Stimulated activated CD8-positive, alpha-beta memory T cell treated with anti-CD3 and anti-CD28 coated beads, Interleukin-7, amount 100 ng/mL, for 1 hour (primary cell): Measurements from ENCODE around the gene HOXA13.
A peak's percentile ranks its signal among the peaks of the same experiment; 100 is the strongest.

Source experiments
- DNase-seq, 2 donors: peaks; one replicate each; pipeline ENCODE4 v3.0.0-alpha.2; 2020; ENCODE audit warnings: low read depth in 2 of 2

The HOXA13 gene

GRCh38 chr7:27207348-27207985 is 7.6 kb upstream of the HOXA13 start:
- no peak for DNase-seq

- DNase-seq, result no peak
Observed at GRCh38 chr7:27205325-27206280, 5.7 kb upstream of the HOXA13 start.

- no peak for DNase-seq
Observed at GRCh38 chr7:27204851-27205322, 5.0 kb upstream of the HOXA13 start.

GRCh38 chr7:27203964-27204594 is 4.2 kb upstream of the HOXA13 start:
- DNase-seq, result no peak

- DNase-seq, result no peak
Observed at GRCh38 chr7:27203365-27203953, 3.6 kb upstream of the HOXA13 start.

GRCh38 chr7:27202862-27203134 is 2.9 kb upstream of the HOXA13 start:
- DNase-seq, result no peak

GRCh38 chr7:27202018-27202861 is 2.3 kb upstream of the HOXA13 start:
- no peak for DNase-seq

GRCh38 chr7:27201580-27202017 is 1.7 kb upstream of the HOXA13 start:
- no peak for DNase-seq

GRCh38 chr7:27200761-27201579 is 1.1 kb upstream of the HOXA13 start:
- no peak for DNase-seq

- DNase-seq, result no peak
Observed at GRCh38 chr7:27198871-27199801, 755 bp downstream of the HOXA13 start.

GRCh38 chr7:27198138-27198841 is 1.6 kb downstream of the HOXA13 start:
- DNase-seq, result no peak

- DNase-seq, result no peak
Observed at GRCh38 chr7:27197137-27198042, 2.5 kb downstream of the HOXA13 start.

- DNase-seq, result peak; percentile 53 to 84
Observed at GRCh38 chr7:27196287-27196767, 3.6 kb downstream of the HOXA13 start.

- no peak for DNase-seq
Observed at GRCh38 chr7:27194686-27195379, 5.1 kb downstream of the HOXA13 start.

- no peak for DNase-seq
Observed at GRCh38 chr7:27194002-27194352, 5.9 kb downstream of the HOXA13 start.

GRCh38 chr7:27193335-27194001 is 6.4 kb downstream of the HOXA13 start:
- DNase-seq, result no peak
